IMR-90 (cell line): Measurements from ENCODE around the gene RAB39A. TPM values are rescaled to one million over a fixed set of nuclear protein-coding genes. Genes with fewer than 3 reads are reported as not detected.

Experiments used
- ATAC-seq: fragments of 200-7000 bp; cut with Tn5 transposase; 2 replicates; pipeline ENCODE4 v1.9.1; 2020; ENCODE audit warnings: low read depth, mild to moderate bottlenecking, moderate library complexity
- Bru-seq: library from RNA; stranded (reverse); fragments of 400-500 nt; gene quantifications from one replicate; lab custom pipeline; 2021; lab: Mats Ljungman, UMichigan
- BruChase-seq, 2 experiments: library from RNA; stranded (reverse); fragments of 400-500 nt; gene quantifications; one replicate each; lab custom pipeline; 2021; lab: Mats Ljungman, UMichigan
- BruUV-seq: library from RNA; stranded (reverse); fragments of 400-500 nt; replicated peaks from 2 replicates; lab custom pipeline; 2021; lab: Mats Ljungman, UMichigan
- CTCF ChIA-PET: fragments of 300-600 bp; formaldehyde crosslinking; extraction: SDS; loops from one replicate; lab custom pipeline; 2021; ENCODE audit warnings: antibody characterized with exemption; lab: Yijun Ruan, JAX
- POLR2A ChIA-PET: fragments of 300-600 bp; sonication (Branson Sonifier 250); formaldehyde crosslinking; loops from one replicate; lab custom pipeline; 2022; ENCODE audit warnings: antibody characterized with exemption; ENCODE audit not compliant: unreplicated experiment; lab: Charles Lee
- DNase-seq: peaks from one replicate; pipeline ENCODE4 v3.0.0; 2013
- H2AFZ ChIP-seq: replicated peaks from 2 replicates; pipeline ENCODE3; 2013; ENCODE audit warnings: low read length, mild to moderate bottlenecking; ENCODE audit not compliant: poor library complexity
- H2AK5ac ChIP-seq: 2 replicates; pipeline ENCODE4 v1.6.1; 2013; ENCODE audit warnings: low read depth, low read length, inconsistent platforms
- H2AK9ac ChIP-seq: replicated peaks from 2 replicates; pipeline ENCODE3; 2013; ENCODE audit warnings: mild to moderate bottlenecking, low read depth, low read length, moderate library complexity; ENCODE audit not compliant: poor library complexity
- H2BK120ac ChIP-seq: 2 replicates; pipeline ENCODE4 v1.6.1; 2013; ENCODE audit warnings: low read depth, low read length, inconsistent platforms
- H2BK15ac ChIP-seq: 3 replicates; pipeline ENCODE4 v1.6.1; 2013; ENCODE audit warnings: low read depth, low read length, inconsistent platforms
- H2BK20ac ChIP-seq: 2 replicates; pipeline ENCODE4 v1.6.1; 2013; ENCODE audit warnings: low read depth, mild to moderate bottlenecking, inconsistent platforms, low read length, moderate library complexity
- H2BK5ac ChIP-seq: 2 replicates; pipeline ENCODE4 v1.6.1; 2013; ENCODE audit warnings: mild to moderate bottlenecking, low read depth, low read length, inconsistent platforms; ENCODE audit not compliant: poor library complexity, severe bottlenecking
- H3K14ac ChIP-seq: replicated peaks from 2 replicates; pipeline ENCODE4 v1.6.1; 2013; ENCODE audit warnings: low read depth, low read length, inconsistent platforms
- H3K18ac ChIP-seq: 2 replicates; pipeline ENCODE4 v1.6.1; 2013; ENCODE audit warnings: low read depth, low read length, control low read depth
- H3K23ac ChIP-seq: 2 replicates; pipeline ENCODE4 v1.6.1; 2013; ENCODE audit warnings: low read depth, low read length, inconsistent platforms
- H3K27ac ChIP-seq: 2 replicates; pipeline ENCODE4 v1.5.1; 2013; ENCODE audit warnings: mild to moderate bottlenecking, control low read depth, low read length; ENCODE audit not compliant: insufficient read depth
- H3K27me3 ChIP-seq: 2 replicates; pipeline ENCODE4 v1.6.1; 2013; ENCODE audit warnings: low read length; ENCODE audit not compliant: control insufficient read depth, insufficient read depth
- H3K36me3 ChIP-seq: 2 replicates; pipeline ENCODE4 v1.6.1; 2013; ENCODE audit warnings: low read length, mixed read lengths; ENCODE audit not compliant: control insufficient read depth, insufficient read depth
- H3K4ac ChIP-seq: 2 replicates; pipeline ENCODE4 v1.6.1; 2013; ENCODE audit warnings: low read depth, low read length, inconsistent platforms
- H3K4me1 ChIP-seq: 2 replicates; pipeline ENCODE4 v1.6.1; 2013; ENCODE audit warnings: low read length, mixed read lengths; ENCODE audit not compliant: control insufficient read depth, insufficient read depth
- H3K4me2 ChIP-seq: 2 replicates; pipeline ENCODE4 v1.6.1; 2013; ENCODE audit warnings: low read depth, mild to moderate bottlenecking, control low read depth, low read length, moderate library complexity
- H3K4me3 ChIP-seq: 2 replicates; pipeline ENCODE4 v1.5.1; 2013; ENCODE audit warnings: low read depth, mild to moderate bottlenecking, control low read depth, low read length, moderate library complexity; ENCODE audit not compliant: insufficient read depth
- H3K56ac ChIP-seq: 2 replicates; pipeline ENCODE4 v1.6.1; 2013; ENCODE audit warnings: low read length, inconsistent platforms; ENCODE audit not compliant: insufficient read depth; ENCODE audit errors: extremely low read depth
- H3K79me1 ChIP-seq, 2 experiments: 2 replicates each; pipeline ENCODE4 v1.6.1; 2013; ENCODE audit warnings: low read length in 2 of 2, inconsistent platforms in 1 of 2, low read depth in 1 of 2
- H3K9ac ChIP-seq: 2 replicates; pipeline ENCODE4 v1.6.1; 2013; ENCODE audit warnings: low read depth, low read length, control low read depth
- H3K9me1 ChIP-seq: 2 replicates; pipeline ENCODE4 v1.6.1; 2013; ENCODE audit warnings: low read length, inconsistent platforms; ENCODE audit not compliant: insufficient read depth
- H3K9me3 ChIP-seq: 2 replicates; pipeline ENCODE4 v1.6.1; 2013; ENCODE audit warnings: low read length; ENCODE audit not compliant: control insufficient read depth, insufficient read depth
- H4K20me1 ChIP-seq: 2 replicates; pipeline ENCODE4 v1.6.1; 2013; ENCODE audit warnings: low read length, inconsistent platforms; ENCODE audit not compliant: insufficient read depth
- H4K5ac ChIP-seq: 2 replicates; pipeline ENCODE4 v1.6.1; 2013; ENCODE audit warnings: mild to moderate bottlenecking, low read depth, low read length, control low read depth
- H4K8ac ChIP-seq, 2 experiments: 2 replicates each; pipeline ENCODE4 v1.6.1; 2013; ENCODE audit warnings: low read depth in 2 of 2, low read length in 2 of 2, control low read depth in 1 of 2, inconsistent platforms in 1 of 2
- H4K91ac ChIP-seq: 2 replicates; pipeline ENCODE4 v1.6.1; 2013; ENCODE audit warnings: low read depth, low read length, inconsistent platforms; ENCODE audit not compliant: insufficient read depth
- BHLHE40 ChIP-seq: fragments of 150-350 bp; IDR thresholded peaks from 2 replicates; pipeline ENCODE4 v1.6.1; 2016; ENCODE audit warnings: mild to moderate bottlenecking, low read depth, low read length
- CEBPB ChIP-seq: IDR thresholded peaks from 2 replicates; pipeline ENCODE4 v1.6.1; 2012; ENCODE audit warnings: low read depth, low read length, improper control_type of control experiment
- CHD1 ChIP-seq: IDR thresholded peaks from 2 replicates; pipeline ENCODE4 v1.6.1; 2012; ENCODE audit warnings: low read depth, low read length, improper control_type of control experiment
- MAFK ChIP-seq: IDR thresholded peaks from 2 replicates; pipeline ENCODE4 v1.6.1; 2012; ENCODE audit warnings: low read depth, low read length, improper control_type of control experiment
- MAZ ChIP-seq: IDR thresholded peaks from 2 replicates; pipeline ENCODE4 v1.6.1; 2012; ENCODE audit warnings: low read depth, mild to moderate bottlenecking, low read length, improper control_type of control experiment, moderate library complexity, borderline replicate concordance
- MXI1 ChIP-seq: IDR thresholded peaks from 2 replicates; pipeline ENCODE4 v1.6.1; 2012; ENCODE audit warnings: low read depth, mild to moderate bottlenecking, low read length, moderate library complexity, borderline replicate concordance
- NFE2L2 ChIP-seq: fragments of 150-350 bp; IDR thresholded peaks from 2 replicates; pipeline ENCODE4 v1.6.1; 2016; ENCODE audit warnings: low read depth, mild to moderate bottlenecking, low read length
- RCOR1 ChIP-seq: IDR thresholded peaks from 2 replicates; pipeline ENCODE4 v1.6.1; 2012; ENCODE audit warnings: mild to moderate bottlenecking, low read length, improper control_type of control experiment; ENCODE audit not compliant: insufficient replicate concordance
- WGBS, 2 experiments: methylation state at CpG; one replicate each; pipeline versions ENCODE4 v1.1.5 to v1.1.7; 2013; ENCODE audit warnings: missing lambda C conversion rate in 2 of 2; ENCODE audit not compliant: insufficient read length in 1 of 2; ENCODE audit errors: extremely low coverage in 2 of 2; 5-methylcytosine and 5-hydroxymethylcytosine counted together
- dilution Hi-C: fragments of 300-500 bp; cut with HindIII; formaldehyde crosslinking; loops from one replicate; pipeline ENCODE4 v1.14.3; 2018; ENCODE audit warnings: low sequenced_read_pairs; ENCODE audit not compliant: unreplicated experiment
- in situ Hi-C: fragments of 300-500 bp; cut with MboI; formaldehyde crosslinking; loops from 3 replicates; pipeline ENCODE4 v1.14.3; 2019; ENCODE audit warnings: low sequenced_read_pairs, inconsistent platforms, mixed read lengths
- intact Hi-C: fragments of 100-400 bp; cut with micrococcal nuclease; formaldehyde crosslinking; loops from 2 replicates; pipeline ENCODE4 v1.10.0; 2022
- long read RNA-seq: library from polyadenylated mRNA; unstranded; transcript quantifications from one replicate; pipeline ENCODE4 v2.0.0, GENCODE V29; 2021; ENCODE audit not compliant: unreplicated experiment
- polyA plus RNA-seq, 3 experiments: library from polyadenylated mRNA; depleted of rRNA; stranded (reverse); fragments of >200 nt; gene quantifications; 2 replicates each; pipeline ENCODE4 v1.2.3, GENCODE V29; 2012; ENCODE audit warnings: low replicate concordance in 1 of 3
- total RNA-seq: library from RNA; depleted of rRNA; stranded (reverse); fragments of >200 nt; gene quantifications from 2 replicates; pipeline ENCODE4 v1.2.3, GENCODE V29; 2012; rRNA removed
- TF ChIP-seq, protein P1 (sequence below): fragments of 150-350 bp; IDR thresholded peaks from 2 replicates; pipeline ENCODE4 v1.6.1; 2017; ENCODE audit warnings: mild to moderate bottlenecking, antibody characterized with exemption, low read length, low read depth
- TF ChIP-seq, protein P2 (sequence below): conservative IDR thresholded peaks from 2 replicates; pipeline ENCODE4 v1.5.1; 2012; ENCODE audit warnings: mild to moderate bottlenecking, low read depth, low read length, improper control_type of control experiment
- TF ChIP-seq, protein P3 (sequence below): fragments of 150-350 bp; IDR thresholded peaks from 2 replicates; pipeline ENCODE4 v1.6.1; 2016; ENCODE audit warnings: low read depth, mild to moderate bottlenecking, low read length, moderate library complexity, borderline replicate concordance

Gene RAB39A, protein sequence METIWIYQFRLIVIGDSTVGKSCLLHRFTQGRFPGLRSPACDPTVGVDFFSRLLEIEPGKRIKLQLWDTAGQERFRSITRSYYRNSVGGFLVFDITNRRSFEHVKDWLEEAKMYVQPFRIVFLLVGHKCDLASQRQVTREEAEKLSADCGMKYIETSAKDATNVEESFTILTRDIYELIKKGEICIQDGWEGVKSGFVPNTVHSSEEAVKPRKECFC
- total RNA-seq, result not detected in 2 replicates
- polyA plus RNA-seq (2012; rRNA removed), result not detected in 2 replicates
- polyA plus RNA-seq (2012; cell fraction: cytosol; rRNA removed), result not detected in 2 replicates
- not detected in 2 replicates for polyA plus RNA-seq (2012; cell fraction: nucleus; rRNA removed; ENCODE audit: low replicate concordance)
- percentile 3 among the genes with signal in this experiment for Bru-seq, nascent RNA
- not detected for BruChase-seq, experiment 1, labeled RNA remaining after a 6-hour chase
- not detected for BruChase-seq, experiment 2, labeled RNA remaining after a 2-hour chase
- long read RNA-seq, result 0 reads

DNA sequence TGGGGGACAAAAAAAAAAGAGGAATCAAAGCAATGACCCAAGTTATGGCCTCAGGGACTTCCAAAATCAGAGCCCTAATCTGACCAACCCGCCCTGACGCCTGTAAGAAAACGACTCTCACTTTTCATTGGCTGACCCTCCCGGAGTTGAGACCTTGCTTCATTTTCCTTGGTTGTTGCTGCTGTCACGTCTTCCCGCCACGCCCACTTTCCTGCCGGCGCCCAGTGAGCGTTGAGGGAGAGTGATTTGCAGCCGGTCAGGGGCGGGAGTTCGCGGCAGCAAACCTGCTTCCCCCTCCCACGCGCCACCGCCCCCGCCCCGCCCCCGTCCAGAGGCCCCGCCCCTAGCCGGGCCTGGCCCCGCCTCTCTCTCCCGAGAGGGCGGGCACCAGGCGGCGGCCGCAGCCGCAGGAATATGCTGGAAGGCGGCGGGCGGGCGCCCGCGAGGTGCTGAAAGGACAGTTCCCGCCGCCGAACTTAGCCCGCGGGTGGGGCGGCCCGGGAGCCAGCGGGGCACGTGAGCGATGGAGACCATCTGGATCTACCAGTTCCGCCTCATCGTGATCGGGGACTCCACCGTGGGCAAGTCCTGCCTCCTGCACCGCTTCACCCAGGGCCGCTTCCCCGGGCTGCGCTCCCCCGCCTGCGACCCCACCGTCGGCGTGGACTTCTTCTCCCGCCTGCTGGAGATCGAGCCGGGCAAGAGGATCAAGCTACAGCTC, at the start of gene RAB39A:
Gene RAB39A (plus strand): TSS at position 403 of the 721 bp plus-strand sequence. CDS start 121 bp downstream, at position 524.
- Histone ChIP-seq H3K4me3 (peak within 1 kb of the TSS; percentile 26; the same call in 1 of the 2 replicates), H3K9ac (no peak within 1 kb of the TSS), H4K91ac (no peak within 1 kb of the TSS), H4K8ac (no peak within 1 kb of the TSS), H2BK15ac (no peak within 1 kb of the TSS), H3K23ac (no peak within 1 kb of the TSS), H3K9me3 (peaks cover 2% of the 10 kb centered on the region; the same call in 1 of the 2 replicates), H3K27me3 (peaks cover 6% of the 10 kb centered on the region), H3K36me3 (no peaks in the 10 kb centered on the region), H3K4me2 (peak within 1 kb of the TSS; percentile 67), H3K4ac (no peak within 1 kb of the TSS), H2BK20ac (no peak within 1 kb of the TSS), H3K14ac (no peak within 1 kb of the TSS), H3K9me1 (no peaks in the 10 kb centered on the region), H2AFZ (peak within 1 kb of the TSS; percentile 81), H2BK5ac (no peak within 1 kb of the TSS), H4K20me1 (no peaks in the 10 kb centered on the region), H3K56ac (no peak within 1 kb of the TSS), H2AK9ac (no peak within 1 kb of the TSS), H3K79me1 (no peaks in the 10 kb centered on the region), H3K4me1 (no peaks in the 10 kb centered on the region), H4K5ac (no peak within 1 kb of the TSS), H3K18ac (no peak within 1 kb of the TSS), H2BK120ac (no peak within 1 kb of the TSS), H2AK5ac (no peak within 1 kb of the TSS), H3K27ac (no peak within 1 kb of the TSS)
- in situ Hi-C loops (no loop called here), intact Hi-C loops (no loop called here), dilution Hi-C loops (no loop called here)
- WGBS, 2 experiments, result 2% methylated on average over 28 of the region's 61 CpGs; no CpG with 5 or more reads in 1 of the 2 experiments
- ATAC-seq, result peak; percentile 99
- POLR2A ChIA-PET, result interaction anchor here (0.7 kb wide), 1 partner anchor 17 kb away, joined by 6 read pairs; no protein-coding TSS in a partner anchor
- no TSS peak for BruUV-seq
- CTCF ChIA-PET, result no interaction called here
- DNase-seq, result peak; percentile 79
- TF ChIP-seq BHLHE40, result peak; percentile 96
- no peak for TF ChIP-seq NFE2L2
- TF ChIP-seq MAZ, result peak; percentile 79; the same call in 1 of the 2 replicates
- TF ChIP-seq, protein P1, sequence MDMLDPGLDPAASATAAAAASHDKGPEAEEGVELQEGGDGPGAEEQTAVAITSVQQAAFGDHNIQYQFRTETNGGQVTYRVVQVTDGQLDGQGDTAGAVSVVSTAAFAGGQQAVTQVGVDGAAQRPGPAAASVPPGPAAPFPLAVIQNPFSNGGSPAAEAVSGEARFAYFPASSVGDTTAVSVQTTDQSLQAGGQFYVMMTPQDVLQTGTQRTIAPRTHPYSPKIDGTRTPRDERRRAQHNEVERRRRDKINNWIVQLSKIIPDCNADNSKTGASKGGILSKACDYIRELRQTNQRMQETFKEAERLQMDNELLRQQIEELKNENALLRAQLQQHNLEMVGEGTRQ, result peak; percentile 82
- TF ChIP-seq CHD1, result no peak
- TF ChIP-seq, protein P2, sequence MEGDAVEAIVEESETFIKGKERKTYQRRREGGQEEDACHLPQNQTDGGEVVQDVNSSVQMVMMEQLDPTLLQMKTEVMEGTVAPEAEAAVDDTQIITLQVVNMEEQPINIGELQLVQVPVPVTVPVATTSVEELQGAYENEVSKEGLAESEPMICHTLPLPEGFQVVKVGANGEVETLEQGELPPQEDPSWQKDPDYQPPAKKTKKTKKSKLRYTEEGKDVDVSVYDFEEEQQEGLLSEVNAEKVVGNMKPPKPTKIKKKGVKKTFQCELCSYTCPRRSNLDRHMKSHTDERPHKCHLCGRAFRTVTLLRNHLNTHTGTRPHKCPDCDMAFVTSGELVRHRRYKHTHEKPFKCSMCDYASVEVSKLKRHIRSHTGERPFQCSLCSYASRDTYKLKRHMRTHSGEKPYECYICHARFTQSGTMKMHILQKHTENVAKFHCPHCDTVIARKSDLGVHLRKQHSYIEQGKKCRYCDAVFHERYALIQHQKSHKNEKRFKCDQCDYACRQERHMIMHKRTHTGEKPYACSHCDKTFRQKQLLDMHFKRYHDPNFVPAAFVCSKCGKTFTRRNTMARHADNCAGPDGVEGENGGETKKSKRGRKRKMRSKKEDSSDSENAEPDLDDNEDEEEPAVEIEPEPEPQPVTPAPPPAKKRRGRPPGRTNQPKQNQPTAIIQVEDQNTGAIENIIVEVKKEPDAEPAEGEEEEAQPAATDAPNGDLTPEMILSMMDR, result no peak
- no peak for TF ChIP-seq MAFK
- TF ChIP-seq, protein P3, sequence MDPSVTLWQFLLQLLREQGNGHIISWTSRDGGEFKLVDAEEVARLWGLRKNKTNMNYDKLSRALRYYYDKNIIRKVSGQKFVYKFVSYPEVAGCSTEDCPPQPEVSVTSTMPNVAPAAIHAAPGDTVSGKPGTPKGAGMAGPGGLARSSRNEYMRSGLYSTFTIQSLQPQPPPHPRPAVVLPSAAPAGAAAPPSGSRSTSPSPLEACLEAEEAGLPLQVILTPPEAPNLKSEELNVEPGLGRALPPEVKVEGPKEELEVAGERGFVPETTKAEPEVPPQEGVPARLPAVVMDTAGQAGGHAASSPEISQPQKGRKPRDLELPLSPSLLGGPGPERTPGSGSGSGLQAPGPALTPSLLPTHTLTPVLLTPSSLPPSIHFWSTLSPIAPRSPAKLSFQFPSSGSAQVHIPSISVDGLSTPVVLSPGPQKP, result no peak
- TF ChIP-seq MXI1, result peak; percentile 79; the same call in 1 of the 2 replicates
- no peak for TF ChIP-seq CEBPB
- TF ChIP-seq RCOR1, result no peak
